Breast epithelium (tissue), 3 donors: ENCODE results near the gene FAT4.

Experiments used
- POLR2A ChIP-seq: fragments of 450-650 bp; IDR thresholded peaks from one replicate; pipeline ENCODE4 v1.6.1; 2016; ENCODE audit warnings: antibody characterized with exemption, mild to moderate bottlenecking, moderate library complexity
- POLR2AphosphoS5 ChIP-seq, 3 donors: sonication (generic); formaldehyde crosslinking; IDR thresholded peaks; one replicate each; pipeline ENCODE4 v1.6.1; 2017; ENCODE audit warnings: antibody characterized with exemption in 3 of 3
- TF ChIP-seq, protein P1 (sequence below), 3 donors: fragments of 450-650 bp; IDR thresholded peaks; one replicate each; pipeline ENCODE4 v1.5.1; 2016 to 2017; ENCODE audit warnings: antibody characterized with exemption in 3 of 3, mild to moderate bottlenecking in 3 of 3, moderate library complexity in 3 of 3

DNA sequence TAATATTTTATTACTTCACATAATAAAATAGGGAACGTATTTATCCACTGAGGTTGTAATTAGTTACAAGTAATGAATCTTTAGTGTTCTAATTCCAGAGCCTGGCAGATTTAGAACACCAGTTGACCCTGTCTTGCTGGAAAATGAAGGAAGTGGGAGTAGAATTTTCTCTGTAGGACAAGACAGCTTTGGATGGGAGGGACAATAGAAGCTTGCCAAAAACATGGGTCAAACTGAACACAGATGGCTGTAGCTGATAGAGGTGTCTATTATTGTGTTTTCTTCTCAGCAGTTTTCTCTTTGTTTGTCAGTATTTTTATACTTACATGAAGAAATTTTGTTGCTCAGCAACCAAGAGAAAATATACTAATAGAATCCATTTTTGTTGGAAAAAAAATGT is 20.2 kb downstream of the FAT4 start:
- TF ChIP-seq, protein P1, sequence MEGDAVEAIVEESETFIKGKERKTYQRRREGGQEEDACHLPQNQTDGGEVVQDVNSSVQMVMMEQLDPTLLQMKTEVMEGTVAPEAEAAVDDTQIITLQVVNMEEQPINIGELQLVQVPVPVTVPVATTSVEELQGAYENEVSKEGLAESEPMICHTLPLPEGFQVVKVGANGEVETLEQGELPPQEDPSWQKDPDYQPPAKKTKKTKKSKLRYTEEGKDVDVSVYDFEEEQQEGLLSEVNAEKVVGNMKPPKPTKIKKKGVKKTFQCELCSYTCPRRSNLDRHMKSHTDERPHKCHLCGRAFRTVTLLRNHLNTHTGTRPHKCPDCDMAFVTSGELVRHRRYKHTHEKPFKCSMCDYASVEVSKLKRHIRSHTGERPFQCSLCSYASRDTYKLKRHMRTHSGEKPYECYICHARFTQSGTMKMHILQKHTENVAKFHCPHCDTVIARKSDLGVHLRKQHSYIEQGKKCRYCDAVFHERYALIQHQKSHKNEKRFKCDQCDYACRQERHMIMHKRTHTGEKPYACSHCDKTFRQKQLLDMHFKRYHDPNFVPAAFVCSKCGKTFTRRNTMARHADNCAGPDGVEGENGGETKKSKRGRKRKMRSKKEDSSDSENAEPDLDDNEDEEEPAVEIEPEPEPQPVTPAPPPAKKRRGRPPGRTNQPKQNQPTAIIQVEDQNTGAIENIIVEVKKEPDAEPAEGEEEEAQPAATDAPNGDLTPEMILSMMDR (IDR thresholded peaks at IDR 0.05): no peak
- no peak for TF ChIP-seq POLR2A
- TF ChIP-seq POLR2AphosphoS5 (IDR thresholded peaks at IDR 0.05): no peak
